ENCODE data around the gene NXNL1.
A peak's percentile ranks its signal among the peaks of the same experiment; 100 is the strongest.
"Not testable (repeated sequence)": the region's sequence is repeated elsewhere in the genome, so short reads cannot be mapped to it uniquely, and the experiment has no call there.

NXNL1 gene

GRCh38 chr19:17500447-17501198 lies 39.9 kb upstream of the NXNL1 start:
- DNase-seq (ENCODE audit: low read depth), result no peak
- no peak overlapping the region for H3K4me3 ChIP-seq (ENCODE audit: low read depth, low read length)
- TF ChIP-seq, protein P1, sequence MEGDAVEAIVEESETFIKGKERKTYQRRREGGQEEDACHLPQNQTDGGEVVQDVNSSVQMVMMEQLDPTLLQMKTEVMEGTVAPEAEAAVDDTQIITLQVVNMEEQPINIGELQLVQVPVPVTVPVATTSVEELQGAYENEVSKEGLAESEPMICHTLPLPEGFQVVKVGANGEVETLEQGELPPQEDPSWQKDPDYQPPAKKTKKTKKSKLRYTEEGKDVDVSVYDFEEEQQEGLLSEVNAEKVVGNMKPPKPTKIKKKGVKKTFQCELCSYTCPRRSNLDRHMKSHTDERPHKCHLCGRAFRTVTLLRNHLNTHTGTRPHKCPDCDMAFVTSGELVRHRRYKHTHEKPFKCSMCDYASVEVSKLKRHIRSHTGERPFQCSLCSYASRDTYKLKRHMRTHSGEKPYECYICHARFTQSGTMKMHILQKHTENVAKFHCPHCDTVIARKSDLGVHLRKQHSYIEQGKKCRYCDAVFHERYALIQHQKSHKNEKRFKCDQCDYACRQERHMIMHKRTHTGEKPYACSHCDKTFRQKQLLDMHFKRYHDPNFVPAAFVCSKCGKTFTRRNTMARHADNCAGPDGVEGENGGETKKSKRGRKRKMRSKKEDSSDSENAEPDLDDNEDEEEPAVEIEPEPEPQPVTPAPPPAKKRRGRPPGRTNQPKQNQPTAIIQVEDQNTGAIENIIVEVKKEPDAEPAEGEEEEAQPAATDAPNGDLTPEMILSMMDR (conservative IDR thresholded peaks at IDR 0.05; ENCODE audit: low read depth, low read length), result no peak

DNA sequence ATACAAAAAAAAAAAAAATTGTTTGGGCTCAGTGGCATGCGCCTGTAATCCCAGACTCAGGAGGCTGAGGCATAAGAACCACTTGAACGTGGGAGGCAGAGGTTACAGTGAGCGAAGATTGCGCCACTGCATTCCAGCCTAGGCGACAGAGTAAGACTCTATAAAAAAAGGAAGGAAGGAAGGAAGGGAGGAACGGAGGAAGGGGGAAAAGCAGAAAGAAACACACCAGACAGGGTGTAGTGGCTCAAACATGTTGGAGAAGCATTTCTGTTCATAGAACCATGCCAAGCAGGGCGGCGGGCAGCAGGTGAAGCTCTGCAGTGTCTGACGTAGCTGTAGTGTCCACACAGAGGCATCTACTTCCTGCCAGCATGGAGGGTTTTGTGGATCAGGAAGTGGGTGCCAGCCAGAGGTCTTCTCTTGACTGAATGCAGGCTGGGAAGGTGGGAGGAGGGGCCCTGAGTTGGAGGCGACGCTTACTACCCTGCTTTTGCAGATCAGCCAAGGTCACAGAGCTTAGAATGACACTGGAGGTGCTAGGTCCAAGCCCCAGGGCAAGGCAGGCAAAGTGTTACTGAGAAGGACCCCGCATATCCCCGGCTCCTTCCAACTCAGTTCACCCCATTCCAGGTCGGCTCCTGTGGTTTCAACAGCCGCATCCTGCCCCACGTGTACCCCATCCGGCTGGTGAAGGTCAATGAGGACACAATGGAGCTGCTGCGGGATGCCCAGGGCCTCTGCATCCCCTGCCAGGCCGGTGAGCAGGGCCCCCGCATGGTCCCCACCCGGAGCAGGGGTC lies 39.1 kb upstream of the NXNL1 start:
- peak; percentile 82 for DNase-seq (ENCODE audit: low read depth)
- TF ChIP-seq, protein P1 (conservative IDR thresholded peaks at IDR 0.05; ENCODE audit: low read depth, low read length), result no peak
- no peak overlapping the region for H3K4me3 ChIP-seq (ENCODE audit: low read depth, low read length)

DNA sequence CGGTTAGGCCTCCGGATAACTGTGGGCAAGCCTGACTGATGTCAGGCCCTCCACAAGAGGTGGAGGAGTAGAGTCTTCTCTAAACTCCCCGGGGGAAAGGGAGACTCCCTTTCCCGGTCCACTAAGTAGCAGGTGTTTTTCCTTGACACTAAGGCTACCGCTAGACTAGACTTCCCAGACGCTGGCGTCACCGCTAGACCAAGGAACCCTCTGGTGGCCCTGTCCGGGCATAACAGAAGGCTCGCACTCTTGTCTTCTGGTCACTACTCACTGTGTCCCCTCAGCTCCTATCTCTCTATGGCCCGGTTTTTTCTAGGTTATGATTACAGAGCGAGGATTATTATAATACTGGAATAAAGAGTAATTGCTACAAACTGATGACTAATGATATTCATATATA lies 38.3 kb upstream of the NXNL1 start:
- not testable (repeated sequence) for DNase-seq (ENCODE audit: low read depth); H3K4me3 ChIP-seq (ENCODE audit: low read depth, low read length)

GRCh38 chr19:17497149-17497798 lies 36.5 kb upstream of the NXNL1 start:
- H3K4me3 ChIP-seq (ENCODE audit: low read depth, low read length), result no peak overlapping the region
- TF ChIP-seq, protein P1 (conservative IDR thresholded peaks at IDR 0.05; ENCODE audit: low read depth, low read length), result no peak
- DNase-seq (ENCODE audit: low read depth), result no peak

DNA sequence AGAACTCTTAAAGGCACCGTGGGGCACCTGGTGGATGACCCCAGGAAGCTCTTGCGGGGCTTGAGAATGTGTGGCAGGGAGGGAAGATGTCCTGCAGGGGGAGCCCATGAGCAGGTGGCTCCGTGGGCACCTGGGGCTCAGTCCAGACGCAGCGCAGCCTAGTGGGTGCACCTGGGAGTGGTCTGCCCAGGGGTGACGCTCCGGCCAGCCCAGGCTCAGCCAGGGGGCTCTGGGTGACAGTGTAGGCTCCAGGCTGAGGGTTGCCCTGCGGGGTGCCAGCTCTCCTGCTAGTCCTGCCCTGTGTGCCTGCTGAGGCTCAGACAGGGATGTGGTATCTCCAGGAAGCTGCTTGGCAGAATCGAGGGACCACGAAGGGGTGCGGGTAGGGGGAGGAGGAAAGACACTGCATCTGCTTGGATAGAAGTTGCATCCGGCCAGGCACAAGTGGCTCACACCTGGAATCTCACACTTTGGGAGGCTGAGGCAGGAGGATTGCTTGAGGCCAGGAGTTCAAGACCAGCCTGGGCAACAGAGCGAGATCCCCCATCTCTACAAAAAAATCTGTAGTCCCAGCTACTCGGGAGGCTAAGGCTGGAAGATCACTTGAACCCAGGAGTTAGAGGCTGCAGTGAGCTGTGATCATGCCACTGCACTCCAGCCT lies 35.7 kb upstream of the NXNL1 start:
- H3K4me3 ChIP-seq (ENCODE audit: low read depth, low read length), result no peak overlapping the region
- peak; percentile 78 for DNase-seq (ENCODE audit: low read depth)

GRCh38 chr19:17495639-17496296 lies 35.0 kb upstream of the NXNL1 start:
- no peak overlapping the region for H3K4me3 ChIP-seq (ENCODE audit: low read depth, low read length)
- DNase-seq (ENCODE audit: low read depth), result peak; percentile 37
- TF ChIP-seq, protein P1 (conservative IDR thresholded peaks at IDR 0.05; ENCODE audit: low read depth, low read length), result no peak

More for the DNA sequence above, 35.7 kb upstream of the NXNL1 start:
- TF ChIP-seq, protein P1 (conservative IDR thresholded peaks at IDR 0.05; ENCODE audit: low read depth, low read length), result peak; percentile 92
